Activated CD4-positive, CD25-positive, alpha-beta regulatory T cell treated with anti-CD3 and anti-CD28 coated beads, Interleukin-2, amount 50 U/mL, for 72 hours (primary cell): Measurements from ENCODE around the gene PDE4D.
"Not testable (repeated sequence)": the region's sequence is repeated elsewhere in the genome, so short reads cannot be mapped to it uniquely, and the experiment has no call there.

Experiments
- DNase-seq: peaks from one replicate; pipeline ENCODE4 v3.0.0; 2021

Gene PDE4D

GRCh38 chr5:59575648-59576445 is 317.7 kb downstream of the PDE4D start:
- DNase-seq = no peak

DNA sequence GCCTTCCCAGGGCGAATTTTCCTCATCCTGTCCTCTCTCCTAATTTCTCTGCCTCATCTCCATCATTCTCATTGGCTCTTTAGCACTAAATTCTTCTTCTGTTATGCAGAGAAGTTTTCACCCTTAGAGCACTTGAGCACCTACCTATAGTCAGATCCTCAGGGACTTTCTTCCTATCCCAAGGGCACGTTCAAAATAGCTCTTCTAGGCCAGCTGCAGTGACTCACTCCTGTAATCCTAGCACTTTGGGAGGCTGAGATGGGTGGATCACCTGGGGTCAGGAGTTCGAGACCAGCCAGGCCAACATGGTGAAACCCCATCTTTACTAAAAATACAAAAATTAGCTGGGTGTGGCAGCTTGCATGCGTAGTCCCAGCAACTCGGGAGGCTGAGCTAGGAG is 320.0 kb downstream of the PDE4D start:
- not testable (repeated sequence) for DNase-seq

GRCh38 chr5:59571067-59571466 is 322.5 kb downstream of the PDE4D start:
- DNase-seq = no peak

GRCh38 chr5:59569608-59570334 is 323.8 kb downstream of the PDE4D start:
- no peak for DNase-seq

- no peak for DNase-seq
These were observed 324.4 kb downstream of the PDE4D start for GRCh38 chr5:59569158-59569557.

- DNase-seq = no peak
These were observed 325.4 kb downstream of the PDE4D start for GRCh38 chr5:59568161-59568560.

DNA sequence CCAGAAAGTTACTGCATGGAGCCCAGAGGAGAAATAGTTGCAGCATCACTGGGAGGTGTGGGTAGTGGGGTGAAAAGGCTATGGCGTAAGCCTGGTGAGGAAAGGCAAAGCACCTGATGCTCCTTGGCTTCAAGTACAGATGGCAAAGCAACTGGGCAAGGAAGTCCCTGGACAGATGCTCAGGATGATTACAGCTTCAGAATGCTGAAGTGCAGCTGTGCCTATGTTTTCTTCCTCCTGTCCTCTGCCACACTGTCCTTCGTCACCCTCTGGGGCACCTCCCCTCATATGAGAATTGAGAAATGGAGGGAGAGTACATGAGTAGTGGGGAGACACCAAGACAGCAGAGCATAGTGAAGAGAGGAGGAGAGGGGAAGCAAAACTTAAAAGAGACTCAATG is 328.0 kb downstream of the PDE4D start:
- no peak for DNase-seq

DNA sequence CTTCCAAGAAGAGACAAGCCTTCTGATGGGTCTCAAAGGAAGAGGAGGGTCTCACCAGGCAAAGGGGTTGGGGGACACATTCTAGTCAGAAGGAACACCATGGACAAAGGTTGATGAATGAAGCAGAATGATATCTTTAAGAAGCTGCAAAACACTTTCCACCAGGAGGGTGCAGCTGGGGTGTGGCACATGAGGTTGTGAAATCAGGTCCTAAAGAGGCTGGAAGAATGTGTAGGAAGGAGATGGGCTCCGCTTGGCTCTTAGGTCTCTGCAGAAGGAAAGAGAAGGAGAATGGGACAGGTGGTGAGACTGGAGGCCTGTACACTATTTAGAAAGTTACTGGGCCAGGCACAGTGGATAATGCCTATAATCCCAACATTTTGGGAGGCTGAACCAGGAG is 328.6 kb downstream of the PDE4D start:
- no peak for DNase-seq

DNA sequence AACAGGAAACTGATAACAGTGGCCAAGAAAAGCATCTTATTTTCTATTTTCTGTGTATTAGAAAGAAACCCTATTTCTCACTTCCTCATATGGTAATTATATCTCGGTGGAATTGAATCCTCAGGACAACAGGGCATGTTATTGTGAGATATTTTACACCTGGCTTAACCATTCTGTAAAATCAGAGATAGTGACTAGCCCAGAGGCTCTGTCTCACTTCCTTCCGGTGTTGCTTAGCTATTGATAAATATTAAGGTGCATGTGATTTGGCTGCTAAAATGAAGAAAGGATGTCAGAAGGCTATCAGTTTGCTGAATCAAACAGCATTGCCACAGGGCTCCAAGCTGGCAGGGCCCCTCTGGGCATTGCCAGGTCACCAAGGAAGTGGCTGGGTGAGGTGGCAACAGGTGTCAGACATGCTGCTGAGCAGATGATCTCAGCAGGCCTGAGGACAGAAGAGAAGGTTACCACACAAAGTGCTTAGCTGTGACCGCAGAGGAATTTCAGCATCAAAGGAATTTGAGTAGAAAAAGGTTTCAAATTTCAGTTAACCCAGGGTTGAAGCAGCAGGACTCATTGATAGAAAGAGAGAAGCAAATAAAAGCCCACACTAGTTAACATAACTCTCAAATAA is 330.7 kb downstream of the PDE4D start:
- peak; percentile 30 for DNase-seq

DNA sequence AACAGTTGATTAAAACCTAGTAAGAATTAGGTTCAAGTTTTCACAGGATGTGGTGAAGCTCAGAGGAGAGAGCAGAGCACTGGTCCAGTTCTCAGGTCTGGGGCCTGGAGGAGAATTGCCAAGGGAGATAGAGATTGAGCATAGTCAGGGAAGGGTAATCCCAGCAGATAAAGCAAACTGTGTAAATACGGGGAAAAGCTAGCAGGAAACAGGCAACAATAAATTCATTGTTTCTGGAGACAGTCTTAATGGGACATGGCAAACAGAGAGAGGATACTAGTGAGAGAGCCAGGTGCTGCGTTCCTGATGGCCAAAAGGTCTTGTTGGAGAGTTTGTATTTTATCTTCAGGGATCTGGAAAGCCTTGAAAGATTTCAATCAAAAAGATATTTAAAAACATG is 333.0 kb downstream of the PDE4D start:
- DNase-seq = no peak

GRCh38 chr5:59559847-59560246 is 333.7 kb downstream of the PDE4D start:
- no peak for DNase-seq

GRCh38 chr5:59559323-59559722 is 334.2 kb downstream of the PDE4D start:
- DNase-seq = no peak

DNA sequence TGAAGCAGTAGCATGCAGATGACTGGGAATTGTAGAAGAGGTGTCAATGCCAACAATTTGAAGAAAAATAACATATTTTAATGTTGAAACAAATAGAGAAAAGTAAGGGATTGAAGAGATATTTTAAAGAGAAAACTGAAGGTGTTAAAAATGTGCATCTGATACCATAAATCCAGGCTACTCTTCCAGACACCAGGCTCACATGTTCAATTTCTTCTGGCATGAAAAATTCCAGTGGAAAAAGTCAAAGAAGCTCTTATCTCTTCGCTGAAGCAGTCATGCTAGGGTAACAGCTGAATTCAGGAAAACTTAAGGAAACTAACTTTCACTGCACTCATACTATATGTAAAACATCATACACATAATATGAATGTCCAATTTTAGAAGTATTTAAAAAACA is 335.0 kb downstream of the PDE4D start:
- no peak for DNase-seq

- DNase-seq = no peak
These were observed 336.0 kb downstream of the PDE4D start for GRCh38 chr5:59557572-59557971.

DNA sequence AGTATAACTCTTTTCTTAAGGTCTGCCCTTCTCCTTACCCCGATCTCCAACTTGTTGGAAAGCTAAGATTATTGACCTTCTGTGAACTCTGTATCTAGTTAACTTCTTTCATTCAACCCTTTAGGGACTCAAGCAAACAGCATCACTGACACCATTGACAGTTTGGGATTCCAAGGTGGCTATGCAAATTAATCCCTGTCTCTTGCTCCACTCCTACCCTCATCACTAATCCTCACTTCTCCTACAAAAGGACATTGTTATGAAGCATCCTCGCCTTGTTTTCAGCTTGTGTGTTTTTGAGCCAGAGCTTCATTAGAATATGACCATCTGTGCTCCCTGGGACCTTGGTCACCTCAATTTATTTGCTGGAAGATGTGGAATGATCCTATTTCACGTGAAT is 337.9 kb downstream of the PDE4D start:
- no peak for DNase-seq

DNA sequence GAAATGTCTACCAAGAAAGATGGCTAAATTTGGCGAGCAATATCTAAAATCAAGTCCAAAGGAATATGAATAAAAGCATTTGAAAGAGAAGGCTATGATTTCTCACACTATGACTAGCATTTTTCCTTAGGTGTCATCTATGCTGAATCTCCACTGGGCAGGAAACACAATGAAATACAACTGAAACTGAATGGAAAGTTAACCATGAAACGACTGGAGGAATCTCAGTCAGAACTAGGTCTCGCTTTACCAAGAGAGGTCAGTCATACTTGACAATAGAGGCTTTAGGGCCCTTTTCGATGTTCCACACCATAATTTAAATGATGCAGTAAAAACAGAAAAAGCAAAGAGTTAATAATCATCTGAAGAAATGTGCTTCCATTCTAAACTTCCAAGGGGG is 339.0 kb downstream of the PDE4D start:
- DNase-seq = no peak

- no peak for DNase-seq
These were observed 339.5 kb downstream of the PDE4D start for GRCh38 chr5:59553992-59554391.

DNA sequence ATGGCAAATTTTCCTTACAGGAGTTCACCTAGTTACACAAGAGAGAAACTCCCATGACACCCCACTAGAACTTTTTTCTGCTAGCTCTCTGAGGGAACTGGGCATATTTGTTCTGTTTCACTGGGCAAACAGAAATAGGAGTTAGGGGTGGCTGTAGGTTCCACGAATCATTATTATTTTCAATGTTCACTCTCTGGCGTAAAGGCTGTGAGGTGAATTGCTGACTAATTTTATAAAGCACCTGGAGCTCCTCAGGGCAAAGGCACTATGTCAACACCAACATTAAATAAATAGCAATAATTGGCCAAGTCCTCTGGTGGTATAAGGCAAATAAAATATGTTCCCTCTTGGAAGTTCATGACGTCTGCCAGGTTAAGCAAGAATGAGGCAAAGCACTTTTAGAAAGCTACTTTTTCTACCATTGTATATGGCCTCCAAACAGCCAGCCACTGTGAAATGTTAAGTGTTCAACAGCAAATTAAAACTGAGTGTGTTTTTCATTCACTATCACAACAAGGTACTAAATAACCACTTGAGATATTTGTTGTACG is 344.6 kb downstream of the PDE4D start:
- DNase-seq = no peak

- DNase-seq = no peak
These were observed 345.8 kb downstream of the PDE4D start for GRCh38 chr5:59547731-59548130.

- no peak for DNase-seq
These were observed 349.0 kb downstream of the PDE4D start for GRCh38 chr5:59544573-59544972.

- no peak for DNase-seq
These were observed 349.6 kb downstream of the PDE4D start for GRCh38 chr5:59543821-59544442.

DNA sequence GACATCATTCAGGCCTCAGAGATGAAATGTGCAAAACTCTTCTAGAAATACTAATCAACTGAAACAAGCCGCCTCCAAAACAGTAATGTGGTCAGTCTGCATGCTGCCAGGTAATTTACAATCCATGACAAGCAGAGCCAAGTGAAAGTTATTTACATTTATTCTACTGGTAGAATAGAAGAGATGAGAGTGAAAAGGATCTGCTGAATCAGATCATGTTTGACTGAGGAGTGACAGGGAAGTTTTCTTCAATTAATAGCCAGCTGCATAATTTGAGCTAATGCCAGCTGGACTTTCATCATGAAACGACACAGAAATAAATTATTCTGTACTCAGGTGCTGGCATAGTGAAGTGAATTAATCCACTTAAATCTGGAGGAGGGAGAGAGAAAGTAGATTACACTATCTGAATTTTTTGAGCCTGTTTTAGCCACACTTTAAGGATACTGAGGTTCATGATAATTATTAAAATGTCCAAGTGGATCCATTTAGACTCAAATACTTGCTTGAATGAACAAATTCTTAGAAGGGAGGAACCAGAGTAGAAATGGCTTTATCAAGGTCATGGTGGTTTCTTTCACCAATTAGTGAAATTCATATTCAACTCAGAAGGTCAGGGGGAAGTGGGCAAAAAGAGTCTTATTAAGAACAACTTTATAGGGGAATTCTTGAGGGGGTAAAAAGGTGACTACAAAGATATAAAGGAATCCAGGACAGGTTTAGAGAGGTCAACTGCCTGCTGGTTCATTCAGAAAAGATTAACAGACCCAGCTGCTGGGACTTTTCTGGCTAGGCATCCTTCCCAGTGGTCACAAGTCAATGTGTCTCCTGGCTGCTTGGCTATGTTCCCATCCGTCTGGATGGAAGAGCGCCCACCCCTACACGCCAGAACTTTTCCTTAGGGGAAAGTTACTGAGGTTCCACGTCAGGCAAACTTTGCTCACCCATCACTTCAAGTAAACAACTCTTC is 350.4 kb downstream of the PDE4D start:
- no peak for DNase-seq
